Measurements from ENCODE around the gene KCNQ1. TPM values are rescaled to one million over a fixed set of nuclear protein-coding genes. Genes with fewer than 3 reads are reported as not detected.

KCNQ1 gene
- total and polyA plus RNA-seq, 9 of the 15 experiments (the other 6 are each of a cell fraction or from before 2014, with no cell fraction given), result 0.44 TPM; not detected in 8

- CTCF ChIA-PET (ENCODE audit: low intra/inter-chr PET ratio), result no interaction called here
- TF ChIP-seq LEF1 (IDR thresholded peaks at IDR 0.05) (no peak), ZNF354B (CRISPR knock-in tag; IDR thresholded peaks at IDR 0.05) (no peak), STAT5A (IDR thresholded peaks at IDR 0.05; ENCODE audit: borderline replicate concordance, low read length) (no peak), FUS (optimal IDR thresholded peaks at IDR 0.05; ENCODE audit: low read depth, low read length) (no peak), TAF7 (tag; IDR thresholded peaks at IDR 0.05) (no peak), NONO (IDR thresholded peaks at IDR 0.05; ENCODE audit: low read depth in 2 of 2, low read length in 1 of 2) (no peak)
- TF ChIP-seq, protein P1, sequence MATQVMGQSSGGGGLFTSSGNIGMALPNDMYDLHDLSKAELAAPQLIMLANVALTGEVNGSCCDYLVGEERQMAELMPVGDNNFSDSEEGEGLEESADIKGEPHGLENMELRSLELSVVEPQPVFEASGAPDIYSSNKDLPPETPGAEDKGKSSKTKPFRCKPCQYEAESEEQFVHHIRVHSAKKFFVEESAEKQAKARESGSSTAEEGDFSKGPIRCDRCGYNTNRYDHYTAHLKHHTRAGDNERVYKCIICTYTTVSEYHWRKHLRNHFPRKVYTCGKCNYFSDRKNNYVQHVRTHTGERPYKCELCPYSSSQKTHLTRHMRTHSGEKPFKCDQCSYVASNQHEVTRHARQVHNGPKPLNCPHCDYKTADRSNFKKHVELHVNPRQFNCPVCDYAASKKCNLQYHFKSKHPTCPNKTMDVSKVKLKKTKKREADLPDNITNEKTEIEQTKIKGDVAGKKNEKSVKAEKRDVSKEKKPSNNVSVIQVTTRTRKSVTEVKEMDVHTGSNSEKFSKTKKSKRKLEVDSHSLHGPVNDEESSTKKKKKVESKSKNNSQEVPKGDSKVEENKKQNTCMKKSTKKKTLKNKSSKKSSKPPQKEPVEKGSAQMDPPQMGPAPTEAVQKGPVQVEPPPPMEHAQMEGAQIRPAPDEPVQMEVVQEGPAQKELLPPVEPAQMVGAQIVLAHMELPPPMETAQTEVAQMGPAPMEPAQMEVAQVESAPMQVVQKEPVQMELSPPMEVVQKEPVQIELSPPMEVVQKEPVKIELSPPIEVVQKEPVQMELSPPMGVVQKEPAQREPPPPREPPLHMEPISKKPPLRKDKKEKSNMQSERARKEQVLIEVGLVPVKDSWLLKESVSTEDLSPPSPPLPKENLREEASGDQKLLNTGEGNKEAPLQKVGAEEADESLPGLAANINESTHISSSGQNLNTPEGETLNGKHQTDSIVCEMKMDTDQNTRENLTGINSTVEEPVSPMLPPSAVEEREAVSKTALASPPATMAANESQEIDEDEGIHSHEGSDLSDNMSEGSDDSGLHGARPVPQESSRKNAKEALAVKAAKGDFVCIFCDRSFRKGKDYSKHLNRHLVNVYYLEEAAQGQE (IDR thresholded peaks at IDR 0.05; ENCODE audit: borderline replicate concordance), result no peak
- TF ChIP-seq, protein P1 (CRISPR knock-in tag; IDR thresholded peaks at IDR 0.05; ENCODE audit: low read depth), result no peak
- TF ChIP-seq, protein P2, sequence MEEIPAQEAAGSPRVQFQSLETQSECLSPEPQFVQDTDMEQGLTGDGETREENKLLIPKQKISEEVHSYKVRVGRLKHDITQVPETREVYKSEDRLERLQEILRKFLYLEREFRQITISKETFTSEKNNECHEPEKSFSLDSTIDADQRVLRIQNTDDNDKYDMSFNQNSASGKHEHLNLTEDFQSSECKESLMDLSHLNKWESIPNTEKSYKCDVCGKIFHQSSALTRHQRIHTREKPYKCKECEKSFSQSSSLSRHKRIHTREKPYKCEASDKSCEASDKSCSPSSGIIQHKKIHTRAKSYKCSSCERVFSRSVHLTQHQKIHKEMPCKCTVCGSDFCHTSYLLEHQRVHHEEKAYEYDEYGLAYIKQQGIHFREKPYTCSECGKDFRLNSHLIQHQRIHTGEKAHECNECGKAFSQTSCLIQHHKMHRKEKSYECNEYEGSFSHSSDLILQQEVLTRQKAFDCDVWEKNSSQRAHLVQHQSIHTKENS (CRISPR knock-in tag; IDR thresholded peaks at IDR 0.05), result no peak
- TF ChIP-seq, protein P3, sequence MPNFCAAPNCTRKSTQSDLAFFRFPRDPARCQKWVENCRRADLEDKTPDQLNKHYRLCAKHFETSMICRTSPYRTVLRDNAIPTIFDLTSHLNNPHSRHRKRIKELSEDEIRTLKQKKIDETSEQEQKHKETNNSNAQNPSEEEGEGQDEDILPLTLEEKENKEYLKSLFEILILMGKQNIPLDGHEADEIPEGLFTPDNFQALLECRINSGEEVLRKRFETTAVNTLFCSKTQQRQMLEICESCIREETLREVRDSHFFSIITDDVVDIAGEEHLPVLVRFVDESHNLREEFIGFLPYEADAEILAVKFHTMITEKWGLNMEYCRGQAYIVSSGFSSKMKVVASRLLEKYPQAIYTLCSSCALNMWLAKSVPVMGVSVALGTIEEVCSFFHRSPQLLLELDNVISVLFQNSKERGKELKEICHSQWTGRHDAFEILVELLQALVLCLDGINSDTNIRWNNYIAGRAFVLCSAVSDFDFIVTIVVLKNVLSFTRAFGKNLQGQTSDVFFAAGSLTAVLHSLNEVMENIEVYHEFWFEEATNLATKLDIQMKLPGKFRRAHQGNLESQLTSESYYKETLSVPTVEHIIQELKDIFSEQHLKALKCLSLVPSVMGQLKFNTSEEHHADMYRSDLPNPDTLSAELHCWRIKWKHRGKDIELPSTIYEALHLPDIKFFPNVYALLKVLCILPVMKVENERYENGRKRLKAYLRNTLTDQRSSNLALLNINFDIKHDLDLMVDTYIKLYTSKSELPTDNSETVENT (CRISPR knock-in tag; IDR thresholded peaks at IDR 0.05), result no peak
Measured at GRCh38 chr11:2612884-2613571, 168.2 kb downstream of the KCNQ1 start.

More at GRCh38 chr11:2612884-2613571, 168.2 kb downstream of the KCNQ1 start:
- H3K27ac ChIP-seq (ENCODE audit: extremely low read depth, low read depth, low read length), result no peak overlapping the region
- no peaks in the 10 kb centered on the region for H3K27me3 ChIP-seq (ENCODE audit: control insufficient read depth in 2 of 2, insufficient read depth in 2 of 2, low read length in 2 of 2)
- no peaks in the 10 kb centered on the region for H4K20me1 ChIP-seq (replicated peaks; ENCODE audit: control insufficient read depth, insufficient read depth, low read length)
- intact Hi-C loops (cut with micrococcal nuclease), result no loop called here
- no peaks in the 10 kb centered on the region for H3K9me1 ChIP-seq (ENCODE audit: control insufficient read depth, insufficient read depth, low read length)
- FAIRE-seq (no peak), DNase-seq (ENCODE audit: extremely low read depth in 1 of 4, low spot score in 3 of 4) (no peak), ATAC-seq (no peak)
- POLR2A ChIA-PET, result no interaction called here
- no peaks in the 10 kb centered on the region for H3K4me1 ChIP-seq (replicated peaks in 1 of 2; ENCODE audit: control insufficient read depth in 2 of 2, insufficient read depth in 2 of 2, low read length in 2 of 2)
- in situ Hi-C loops (cut with MboI), result no loop called here
- no peaks in the 10 kb centered on the region for H3K36me3 ChIP-seq (ENCODE audit: control insufficient read depth, insufficient read depth, low read length)
- H2AFZ ChIP-seq (ENCODE audit: low read depth, low read length), result no peak overlapping the region
- H3K4me3 ChIP-seq, result no peak overlapping the region
- no TSS peak for BruUV-seq (replicated peaks)
- 2% methylated on average over 4 of the region's 4 CpGs for WGBS (ENCODE audit: insufficient coverage, low coverage, missing lambda C conversion rate)
- no peak overlapping the region for H3K9ac ChIP-seq (ENCODE audit: insufficient read depth in 1 of 2, low read depth in 2 of 2, low read length in 2 of 2)
- H3K79me2 ChIP-seq (ENCODE audit: control insufficient read depth, insufficient read depth, low read length), result no peaks in the 10 kb centered on the region
- peaks cover 2% of the 10 kb centered on the region; the same call in 1 of the 2 replicates for H3K9me3 ChIP-seq (replicated peaks; ENCODE audit: control insufficient read depth, insufficient read depth, low read depth, low read length)
- no peak overlapping the region for H3K4me2 ChIP-seq (ENCODE audit: insufficient read depth, low read length)
